ENCODE data around the gene SEMA4A. TPM values are rescaled to one million over a fixed set of nuclear protein-coding genes. Genes with fewer than 3 reads are reported as not detected.
A peak's percentile ranks its signal among the peaks of the same experiment; 100 is the strongest.

The SEMA4A gene
- total RNA-seq, 1 donor from 2014 or later: 1.6 TPM

DNA sequence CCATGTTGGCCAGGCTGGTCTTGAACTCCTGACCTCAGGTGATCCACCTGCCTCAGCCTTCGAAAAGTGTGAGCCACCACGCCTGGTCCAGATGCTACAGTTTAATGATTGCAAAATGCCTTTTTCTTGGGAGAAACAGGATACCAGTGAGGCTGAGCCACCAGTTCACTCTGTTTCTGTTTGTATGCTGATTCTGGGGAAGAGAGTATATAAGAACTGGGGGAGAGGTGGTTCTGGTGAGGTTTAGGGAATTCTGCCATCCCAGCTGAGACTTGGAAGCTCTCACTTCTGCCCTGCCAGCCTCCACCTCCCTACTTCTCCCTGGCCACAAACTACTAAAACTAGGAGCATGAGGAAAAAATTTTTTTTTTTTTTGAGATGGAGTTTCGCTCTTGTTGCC, 51.3 kb downstream of the SEMA4A start:
- H3K36me3 Mint-ChIP-seq (ENCODE audit: low read depth): peaks cover 11% of the 10 kb centered on the region
- no peak for DNase-seq (ENCODE audit: low spot score)
- H3K4me1 Mint-ChIP-seq (ENCODE audit: low read depth): no peaks in the 10 kb centered on the region
- no peaks in the 10 kb centered on the region for H3K9me3 Mint-ChIP-seq (ENCODE audit: low read depth)
- no peak overlapping the region for H3K27ac Mint-ChIP-seq (ENCODE audit: unreplicated experiment)
- TF ChIP-seq, protein P1, sequence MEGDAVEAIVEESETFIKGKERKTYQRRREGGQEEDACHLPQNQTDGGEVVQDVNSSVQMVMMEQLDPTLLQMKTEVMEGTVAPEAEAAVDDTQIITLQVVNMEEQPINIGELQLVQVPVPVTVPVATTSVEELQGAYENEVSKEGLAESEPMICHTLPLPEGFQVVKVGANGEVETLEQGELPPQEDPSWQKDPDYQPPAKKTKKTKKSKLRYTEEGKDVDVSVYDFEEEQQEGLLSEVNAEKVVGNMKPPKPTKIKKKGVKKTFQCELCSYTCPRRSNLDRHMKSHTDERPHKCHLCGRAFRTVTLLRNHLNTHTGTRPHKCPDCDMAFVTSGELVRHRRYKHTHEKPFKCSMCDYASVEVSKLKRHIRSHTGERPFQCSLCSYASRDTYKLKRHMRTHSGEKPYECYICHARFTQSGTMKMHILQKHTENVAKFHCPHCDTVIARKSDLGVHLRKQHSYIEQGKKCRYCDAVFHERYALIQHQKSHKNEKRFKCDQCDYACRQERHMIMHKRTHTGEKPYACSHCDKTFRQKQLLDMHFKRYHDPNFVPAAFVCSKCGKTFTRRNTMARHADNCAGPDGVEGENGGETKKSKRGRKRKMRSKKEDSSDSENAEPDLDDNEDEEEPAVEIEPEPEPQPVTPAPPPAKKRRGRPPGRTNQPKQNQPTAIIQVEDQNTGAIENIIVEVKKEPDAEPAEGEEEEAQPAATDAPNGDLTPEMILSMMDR (IDR thresholded peaks at IDR 0.05): no peak
- H3K4me3 Mint-ChIP-seq (ENCODE audit: unreplicated experiment): no peak overlapping the region
- H3K27me3 Mint-ChIP-seq (ENCODE audit: low read depth): no peaks in the 10 kb centered on the region

DNA sequence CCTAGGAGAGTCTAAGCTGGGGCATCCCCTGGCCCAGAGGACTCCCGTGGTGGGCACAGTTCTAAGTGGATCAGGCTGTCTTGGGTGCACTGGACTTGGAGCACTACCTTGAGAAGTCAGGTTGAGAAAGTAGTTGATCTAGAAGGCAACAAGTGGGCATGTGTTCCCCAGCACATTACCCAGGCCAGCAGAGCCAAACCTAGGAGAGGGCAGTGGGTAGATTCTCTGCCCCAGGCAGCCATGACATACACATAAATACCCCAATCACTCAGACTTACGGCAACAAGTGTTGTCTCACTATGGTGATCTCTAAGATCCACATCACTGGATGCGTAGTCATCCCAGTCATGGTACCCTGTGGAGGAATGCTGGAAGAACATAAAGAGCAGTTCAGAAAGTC, 57.9 kb downstream of the SEMA4A start:
- TF ChIP-seq, protein P1 (IDR thresholded peaks at IDR 0.05): no peak
- no peak for DNase-seq (ENCODE audit: low spot score)
- Mint-ChIP-seq H3K4me1 (ENCODE audit: low read depth) (peaks cover 17% of the 10 kb centered on the region), H3K27me3 (ENCODE audit: low read depth) (no peaks in the 10 kb centered on the region), H3K36me3 (ENCODE audit: low read depth) (peaks cover 5% of the 10 kb centered on the region), H3K4me3 (ENCODE audit: unreplicated experiment) (no peak overlapping the region), H3K27ac (ENCODE audit: unreplicated experiment) (no peak overlapping the region), H3K9me3 (ENCODE audit: low read depth) (no peaks in the 10 kb centered on the region)

DNA sequence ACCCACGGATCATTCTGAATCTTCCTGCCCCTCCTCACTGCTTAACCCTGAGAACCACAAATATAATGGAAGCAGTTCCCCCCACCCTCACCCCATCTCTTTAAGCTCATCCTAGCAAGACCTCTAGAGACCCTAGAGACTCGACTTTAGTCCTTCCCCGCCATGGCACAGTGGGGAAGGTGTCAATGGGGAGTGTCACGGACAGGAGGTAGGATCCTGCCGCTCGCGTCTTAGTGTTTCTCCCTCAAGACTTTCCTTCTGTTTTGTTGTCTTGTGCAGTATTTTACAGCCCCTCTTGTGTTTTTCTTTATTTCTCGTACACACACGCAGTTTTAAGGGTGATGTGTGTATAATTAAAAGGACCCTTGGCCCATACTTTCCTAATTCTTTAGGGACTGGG, 58.7 kb downstream of the SEMA4A start:
- Mint-ChIP-seq H3K4me1 (ENCODE audit: low read depth) (peaks cover 17% of the 10 kb centered on the region), H3K27me3 (ENCODE audit: low read depth) (no peaks in the 10 kb centered on the region), H3K36me3 (ENCODE audit: low read depth) (peaks cover 5% of the 10 kb centered on the region), H3K27ac (ENCODE audit: unreplicated experiment) (peak overlapping the region; percentile 98), H3K9me3 (ENCODE audit: low read depth) (no peaks in the 10 kb centered on the region), H3K4me3 (ENCODE audit: unreplicated experiment) (peak overlapping the region; percentile 91)
- TF ChIP-seq, protein P1 (IDR thresholded peaks at IDR 0.05): no peak
- no peak for DNase-seq (ENCODE audit: low spot score)

DNA sequence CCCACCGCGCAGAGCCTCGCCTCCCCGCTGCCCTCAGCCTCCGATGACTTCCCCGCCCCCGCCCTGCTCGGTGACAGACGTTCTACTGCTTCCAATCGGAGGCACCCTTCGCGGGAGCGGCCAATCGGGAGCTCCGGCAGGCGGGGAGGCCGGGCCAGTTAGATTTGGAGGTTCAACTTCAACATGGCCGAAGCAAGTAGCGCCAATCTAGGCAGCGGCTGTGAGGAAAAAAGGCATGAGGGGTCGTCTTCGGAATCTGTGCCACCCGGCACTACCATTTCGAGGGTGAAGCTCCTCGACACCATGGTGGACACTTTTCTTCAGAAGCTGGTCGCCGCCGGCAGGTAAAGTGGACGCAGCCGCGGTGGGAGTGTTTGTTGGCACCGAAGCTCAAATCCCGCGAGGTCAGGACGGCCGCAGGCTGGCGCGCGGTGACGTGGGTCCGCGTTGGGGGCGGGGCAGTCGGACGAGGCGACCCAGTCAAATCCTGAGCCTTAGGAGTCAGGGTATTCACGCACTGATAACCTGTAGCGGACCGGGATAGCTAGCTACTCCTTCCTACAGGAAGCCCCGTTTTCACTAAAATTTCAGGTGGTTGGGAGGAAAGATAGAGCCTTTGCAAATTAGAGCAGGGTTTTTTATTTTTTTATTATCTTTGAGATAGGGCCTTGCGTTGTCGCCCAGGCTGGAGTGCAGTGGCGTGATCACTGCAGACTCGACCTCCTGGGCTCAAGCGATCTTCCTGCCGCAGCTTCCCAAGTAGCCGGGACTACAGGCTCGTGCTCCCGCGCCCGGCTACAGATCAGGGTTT, 59.7 kb downstream of the SEMA4A start, which contains the start of gene PMF1:
TSS of gene PMF1 (plus strand) at position 175 of the 811 bp plus-strand sequence. CDS start at position 184, 9 bp downstream.
- peaks cover 20% of the 10 kb centered on the region for H3K4me1 Mint-ChIP-seq (ENCODE audit: low read depth)
- peak within 1 kb of the TSS; percentile 91 for H3K4me3 Mint-ChIP-seq (ENCODE audit: unreplicated experiment)
- no peaks in the 10 kb centered on the region for H3K27me3 Mint-ChIP-seq (ENCODE audit: low read depth)
- H3K36me3 Mint-ChIP-seq (ENCODE audit: low read depth): peaks cover 5% of the 10 kb centered on the region
- peak within 1 kb of the TSS; percentile 98 for H3K27ac Mint-ChIP-seq (ENCODE audit: unreplicated experiment)
- H3K9me3 Mint-ChIP-seq (ENCODE audit: low read depth): no peaks in the 10 kb centered on the region
- peak; percentile 98 for DNase-seq (ENCODE audit: low spot score)
- TF ChIP-seq, protein P1 (IDR thresholded peaks at IDR 0.05): no peak

DNA sequence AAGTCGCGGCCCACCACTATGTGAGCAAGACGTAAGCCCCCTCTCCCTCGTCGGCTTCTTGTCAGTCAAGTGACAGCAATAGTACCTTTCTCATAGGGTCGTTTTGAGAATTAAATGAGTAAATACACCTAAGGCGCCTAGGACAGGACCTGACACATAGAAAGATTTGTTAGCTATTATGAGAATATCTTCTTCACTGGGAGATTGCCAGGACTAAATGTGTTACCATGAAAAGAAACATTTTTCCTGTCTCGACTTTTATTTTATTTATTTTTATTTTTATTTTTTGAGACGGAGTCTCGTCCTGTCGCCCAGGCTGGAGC, 60.2 kb downstream of the SEMA4A start:
- DNase-seq (ENCODE audit: low spot score): no peak
- H3K27me3 Mint-ChIP-seq (ENCODE audit: low read depth): no peaks in the 10 kb centered on the region
- peak overlapping the region; percentile 91 for H3K4me3 Mint-ChIP-seq (ENCODE audit: unreplicated experiment)
- H3K27ac Mint-ChIP-seq (ENCODE audit: unreplicated experiment): peak overlapping the region; percentile 98
- peaks cover 5% of the 10 kb centered on the region for H3K36me3 Mint-ChIP-seq (ENCODE audit: low read depth)
- no peaks in the 10 kb centered on the region for H3K9me3 Mint-ChIP-seq (ENCODE audit: low read depth)
- peaks cover 20% of the 10 kb centered on the region for H3K4me1 Mint-ChIP-seq (ENCODE audit: low read depth)
- TF ChIP-seq, protein P1 (IDR thresholded peaks at IDR 0.05): no peak

Measured in chondrocyte (in vitro differentiated cells).